Measurements from ENCODE around the gene GPR78. TPM values are rescaled to one million over a fixed set of nuclear protein-coding genes. Genes with fewer than 3 reads are reported as not detected.

Gene GPR78
- polyA plus RNA-seq, 1 of the 3 experiments (the other 2 are of a cell fraction): not detected

GRCh38 chr4:8598391-8599090 is 18.3 kb downstream of the GPR78 start:
- WGBS (ENCODE audit: low lambda C conversion rate): 56% methylated on average over 13 of the region's 19 CpGs
- Histone ChIP-seq H3F3A (replicated peaks; ENCODE audit: insufficient read depth) (no peaks in the 10 kb centered on the region), H3K79me2 (ENCODE audit: insufficient read depth) (no peaks in the 10 kb centered on the region), H3K27ac (ENCODE audit: low read depth in 2 of 2, low read length in 1 of 2) (no peak overlapping the region), H3K4me2 (no peak overlapping the region), H3K27me3 (ENCODE audit: insufficient read depth) (no peaks in the 10 kb centered on the region), H3K4me1 (ENCODE audit: control insufficient read depth in 1 of 2, insufficient read depth in 2 of 2, low read depth in 1 of 2, low read length in 1 of 2) (peaks cover 0 to 30% of the 10 kb centered on the region in 2 experiments; a peak in 1 of 4 replicates), H3K9me2 (no peaks in the 10 kb centered on the region), H3K4me3 (ENCODE audit: low read depth in 2 of 2, low read length in 1 of 2) (no peak overlapping the region), H3K9me3 (no peaks in the 10 kb centered on the region), H2AFZ (ENCODE audit: low read depth) (no peak overlapping the region), H3K36me3 (replicated peaks in 1 of 2; ENCODE audit: control insufficient read depth in 1 of 2, insufficient read depth in 2 of 2, low read length in 1 of 2) (no peaks in the 10 kb centered on the region), H4K20me1 (ENCODE audit: insufficient read depth) (no peaks in the 10 kb centered on the region), H3K9ac (no peak overlapping the region)
- no peak for DNase-seq
- TF ChIP-seq EZH2phosphoT487 (IDR thresholded peaks at IDR 0.05; ENCODE audit: borderline replicate concordance, low read depth): no peak
- ChIA-PET POLR2A (no interaction called here), CTCF (interaction anchor here (0.6 to 3.8 kb wide), 9 partner anchors 9 to 1108 kb away, joined by 3 to 67 read pairs (median 4); no protein-coding TSS in a partner anchor)

GRCh38 chr4:8599091-8599460 is 18.9 kb downstream of the GPR78 start:
- no peak overlapping the region for H2AFZ ChIP-seq (ENCODE audit: low read depth)
- WGBS (ENCODE audit: low lambda C conversion rate): 51% methylated on average over 3 of the region's 8 CpGs
- TF ChIP-seq MEF2A (IDR thresholded peaks at IDR 0.05; ENCODE audit: borderline replicate concordance, low read depth): no peak
- POLR2A ChIA-PET: no interaction called here
- no peak overlapping the region for H3K4me2 ChIP-seq
- H3F3A ChIP-seq (replicated peaks; ENCODE audit: insufficient read depth): no peaks in the 10 kb centered on the region
- peaks cover 0 to 30% of the 10 kb centered on the region in 2 experiments; a peak in 1 of 4 replicates for H3K4me1 ChIP-seq (ENCODE audit: control insufficient read depth in 1 of 2, insufficient read depth in 2 of 2, low read depth in 1 of 2, low read length in 1 of 2)
- H3K79me2 ChIP-seq (ENCODE audit: insufficient read depth): no peaks in the 10 kb centered on the region
- H3K27ac ChIP-seq (ENCODE audit: low read depth in 2 of 2, low read length in 1 of 2): no peak overlapping the region
- no peaks in the 10 kb centered on the region for H3K9me3 ChIP-seq
- CTCF ChIA-PET: interaction anchor here (0.6 to 3.8 kb wide), 5 partner anchors 8 to 1107 kb away, joined by 3 to 67 read pairs (median 3); no protein-coding TSS in a partner anchor
- no peaks in the 10 kb centered on the region for H3K27me3 ChIP-seq (ENCODE audit: insufficient read depth)
- H3K4me3 ChIP-seq (ENCODE audit: low read depth in 2 of 2, low read length in 1 of 2): no peak overlapping the region
- no peak for DNase-seq
- no peaks in the 10 kb centered on the region for H3K9me2 ChIP-seq
- H3K36me3 ChIP-seq (replicated peaks in 1 of 2; ENCODE audit: control insufficient read depth in 1 of 2, insufficient read depth in 2 of 2, low read length in 1 of 2): no peaks in the 10 kb centered on the region
- H3K9ac ChIP-seq: no peak overlapping the region
- no peaks in the 10 kb centered on the region for H4K20me1 ChIP-seq (ENCODE audit: insufficient read depth)

GRCh38 chr4:8599657-8600056 is 19.5 kb downstream of the GPR78 start:
- CTCF ChIA-PET: interaction anchor here (1.3 to 3.8 kb wide), 2 partner anchors 8 to 318 kb away, joined by 3 to 67 read pairs; no protein-coding TSS in a partner anchor
- TF ChIP-seq NFIC (IDR thresholded peaks at IDR 0.05; ENCODE audit: borderline replicate concordance) (no peak), CTCF (IDR thresholded peaks at IDR 0.05) (no peak), PBX3 (IDR thresholded peaks at IDR 0.05) (no peak), YY1 (IDR thresholded peaks at IDR 0.05; ENCODE audit: low read depth) (no peak), TEAD4 (IDR thresholded peaks at IDR 0.05; ENCODE audit: borderline replicate concordance, insufficient read depth) (no peak), REST (IDR thresholded peaks at IDR 0.05; ENCODE audit: low read depth, low read length) (no peak), MEF2A (IDR thresholded peaks at IDR 0.05; ENCODE audit: borderline replicate concordance, low read depth) (no peak), POLR2AphosphoS5 (IDR thresholded peaks at IDR 0.05; ENCODE audit: low read depth, low read length) (no peak), TAF1 (IDR thresholded peaks at IDR 0.05; ENCODE audit: borderline replicate concordance, low read depth, low read length) (no peak), GABPA (IDR thresholded peaks at IDR 0.05; ENCODE audit: low read depth) (no peak), FOSL2 (IDR thresholded peaks at IDR 0.05; ENCODE audit: borderline replicate concordance, low read depth) (no peak), RAD21 (IDR thresholded peaks at IDR 0.05; ENCODE audit: low read length) (no peak)

More at GRCh38 chr4:8599657-8600056, 19.5 kb downstream of the GPR78 start:
- no peaks in the 10 kb centered on the region for H3K27me3 ChIP-seq (ENCODE audit: insufficient read depth)
- no peaks in the 10 kb centered on the region for H3F3A ChIP-seq (replicated peaks; ENCODE audit: insufficient read depth)
- no peaks in the 10 kb centered on the region for H3K9me3 ChIP-seq
- no peak for DNase-seq
- no peak overlapping the region for H3K27ac ChIP-seq (ENCODE audit: low read depth in 2 of 2, low read length in 1 of 2)
- WGBS (ENCODE audit: low lambda C conversion rate): 48% methylated on average over 8 of the region's 9 CpGs
- H3K4me2 ChIP-seq: no peak overlapping the region
- no peak overlapping the region for H3K4me3 ChIP-seq (ENCODE audit: low read depth in 2 of 2, low read length in 1 of 2)
- POLR2A ChIA-PET: interaction anchor here (1.4 kb wide), 1 partner anchor 168 kb away, joined by 3 read pairs; no protein-coding TSS in a partner anchor
- H4K20me1 ChIP-seq (ENCODE audit: insufficient read depth): no peaks in the 10 kb centered on the region
- H3K9me2 ChIP-seq: no peaks in the 10 kb centered on the region
- H2AFZ ChIP-seq (ENCODE audit: low read depth): no peak overlapping the region
- no peaks in the 10 kb centered on the region for H3K36me3 ChIP-seq (replicated peaks in 1 of 2; ENCODE audit: control insufficient read depth in 1 of 2, insufficient read depth in 2 of 2, low read length in 1 of 2)
- no peaks in the 10 kb centered on the region for H3K79me2 ChIP-seq (ENCODE audit: insufficient read depth)
- H3K9ac ChIP-seq: no peak overlapping the region
- H3K4me1 ChIP-seq (ENCODE audit: control insufficient read depth in 1 of 2, insufficient read depth in 2 of 2, low read depth in 1 of 2, low read length in 1 of 2): peaks cover 0 to 30% of the 10 kb centered on the region in 2 experiments; a peak in 1 of 4 replicates

Data from SK-N-SH (cell line).